ENCODE measurements around the gene SPTBN4.

GRCh38 chr19:40497214-40497613, 30.4 kb downstream of the SPTBN4 start:
- no peak for TF ChIP-seq EZH2 (IDR thresholded peaks at IDR 0.05; ENCODE audit: insufficient read depth, low read length)
- TF ChIP-seq, protein P1, sequence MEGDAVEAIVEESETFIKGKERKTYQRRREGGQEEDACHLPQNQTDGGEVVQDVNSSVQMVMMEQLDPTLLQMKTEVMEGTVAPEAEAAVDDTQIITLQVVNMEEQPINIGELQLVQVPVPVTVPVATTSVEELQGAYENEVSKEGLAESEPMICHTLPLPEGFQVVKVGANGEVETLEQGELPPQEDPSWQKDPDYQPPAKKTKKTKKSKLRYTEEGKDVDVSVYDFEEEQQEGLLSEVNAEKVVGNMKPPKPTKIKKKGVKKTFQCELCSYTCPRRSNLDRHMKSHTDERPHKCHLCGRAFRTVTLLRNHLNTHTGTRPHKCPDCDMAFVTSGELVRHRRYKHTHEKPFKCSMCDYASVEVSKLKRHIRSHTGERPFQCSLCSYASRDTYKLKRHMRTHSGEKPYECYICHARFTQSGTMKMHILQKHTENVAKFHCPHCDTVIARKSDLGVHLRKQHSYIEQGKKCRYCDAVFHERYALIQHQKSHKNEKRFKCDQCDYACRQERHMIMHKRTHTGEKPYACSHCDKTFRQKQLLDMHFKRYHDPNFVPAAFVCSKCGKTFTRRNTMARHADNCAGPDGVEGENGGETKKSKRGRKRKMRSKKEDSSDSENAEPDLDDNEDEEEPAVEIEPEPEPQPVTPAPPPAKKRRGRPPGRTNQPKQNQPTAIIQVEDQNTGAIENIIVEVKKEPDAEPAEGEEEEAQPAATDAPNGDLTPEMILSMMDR (IDR thresholded peaks at IDR 0.05; ENCODE audit: insufficient read depth, low read depth, low read length) = no peak

Data from astrocyte (in vitro differentiated cells and primary cell).